Transverse colon (tissue), 4 donors: Measurements from ENCODE around the gene SMIM12.

Experiments used
- EP300 ChIP-seq: sonication (generic); formaldehyde crosslinking; IDR thresholded peaks from one replicate; pipeline ENCODE4 v1.6.1; 2017; ENCODE audit warnings: antibody characterized with exemption, low read depth
- POLR2A ChIP-seq: fragments of 450-650 bp; IDR thresholded peaks from one replicate; pipeline ENCODE4 v1.6.1; 2016; ENCODE audit warnings: antibody characterized with exemption, mild to moderate bottlenecking, moderate library complexity
- POLR2AphosphoS5 ChIP-seq, 3 donors: sonication (generic); formaldehyde crosslinking; IDR thresholded peaks; one replicate each; pipeline ENCODE4 v1.6.1; 2016; ENCODE audit warnings: antibody characterized with exemption in 3 of 3
- TF ChIP-seq, protein P1 (sequence below), 5 experiments: fragments of 200-600 bp in 3 of 5; fragments of 450-650 bp in 2 of 5; sonication (generic) in 3 of 5; IDR thresholded peaks; 1 replicate in 2 of 5; 2 replicates in 3 of 5; pipeline ENCODE4 v1.5.1; 2016 to 2017; ENCODE audit warnings: antibody characterized with exemption in 5 of 5, inconsistent platforms in 3 of 5, mild to moderate bottlenecking in 2 of 5, moderate library complexity in 1 of 5

- TF ChIP-seq POLR2A = no peak
- TF ChIP-seq, protein P1, sequence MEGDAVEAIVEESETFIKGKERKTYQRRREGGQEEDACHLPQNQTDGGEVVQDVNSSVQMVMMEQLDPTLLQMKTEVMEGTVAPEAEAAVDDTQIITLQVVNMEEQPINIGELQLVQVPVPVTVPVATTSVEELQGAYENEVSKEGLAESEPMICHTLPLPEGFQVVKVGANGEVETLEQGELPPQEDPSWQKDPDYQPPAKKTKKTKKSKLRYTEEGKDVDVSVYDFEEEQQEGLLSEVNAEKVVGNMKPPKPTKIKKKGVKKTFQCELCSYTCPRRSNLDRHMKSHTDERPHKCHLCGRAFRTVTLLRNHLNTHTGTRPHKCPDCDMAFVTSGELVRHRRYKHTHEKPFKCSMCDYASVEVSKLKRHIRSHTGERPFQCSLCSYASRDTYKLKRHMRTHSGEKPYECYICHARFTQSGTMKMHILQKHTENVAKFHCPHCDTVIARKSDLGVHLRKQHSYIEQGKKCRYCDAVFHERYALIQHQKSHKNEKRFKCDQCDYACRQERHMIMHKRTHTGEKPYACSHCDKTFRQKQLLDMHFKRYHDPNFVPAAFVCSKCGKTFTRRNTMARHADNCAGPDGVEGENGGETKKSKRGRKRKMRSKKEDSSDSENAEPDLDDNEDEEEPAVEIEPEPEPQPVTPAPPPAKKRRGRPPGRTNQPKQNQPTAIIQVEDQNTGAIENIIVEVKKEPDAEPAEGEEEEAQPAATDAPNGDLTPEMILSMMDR (IDR thresholded peaks at IDR 0.05) = no peak
- no peak for TF ChIP-seq POLR2AphosphoS5 (IDR thresholded peaks at IDR 0.05)
- TF ChIP-seq EP300 = no peak
Observed at GRCh38 chr1:34864759-34865158, 5.2 kb upstream of the SMIM12 start.
